ENCODE measurements around the gene GPR161. TPM values are rescaled to one million over a fixed set of nuclear protein-coding genes. Genes with fewer than 3 reads are reported as not detected.

The GPR161 gene
- total RNA-seq, 1 donor, result 0.10 TPM

DNA sequence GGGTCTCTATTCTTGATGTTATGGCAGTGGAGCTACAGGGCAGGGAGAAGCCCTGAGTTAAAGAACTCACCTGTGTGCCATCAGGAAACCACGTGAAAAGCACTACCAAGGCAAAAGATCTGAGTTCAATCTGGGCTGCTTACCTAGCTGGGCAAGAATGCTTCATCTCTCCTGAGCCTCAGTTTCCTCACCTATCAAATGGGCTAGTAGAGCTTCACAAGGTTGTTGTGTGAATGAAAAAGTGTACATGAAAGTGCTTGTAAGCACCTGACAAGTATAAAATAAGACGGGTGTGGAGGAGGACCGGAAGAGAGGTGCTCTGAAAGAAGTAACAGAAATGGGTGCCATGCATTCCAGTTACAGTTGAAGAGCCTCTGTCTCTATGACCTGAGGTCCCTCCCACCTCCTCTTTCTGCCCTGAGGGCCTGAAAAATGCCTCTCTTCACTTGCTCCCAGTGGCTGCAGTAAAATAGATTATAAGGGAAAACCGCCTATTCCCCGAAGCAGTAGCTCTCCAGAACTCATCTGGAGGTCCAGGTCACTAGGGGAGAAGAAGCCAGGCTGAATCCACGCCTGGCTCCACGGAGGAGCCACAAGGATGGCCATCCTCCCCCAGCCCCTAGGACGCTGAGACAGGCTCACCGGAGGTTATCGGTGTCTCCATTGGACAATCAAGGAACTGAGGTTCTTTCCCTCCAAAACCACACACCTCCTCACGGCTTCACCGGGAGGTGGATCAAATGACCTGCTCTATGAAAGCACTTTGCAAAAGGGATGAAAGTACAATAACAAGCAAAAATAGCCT is 1.4 kb downstream of the GPR161 start:
- H3K9me3 ChIP-seq (ENCODE audit: low read depth, low read length), result no peaks in the 10 kb centered on the region
- H3K4me1 ChIP-seq (ENCODE audit: insufficient read depth, low read length), result peaks cover 17% of the 10 kb centered on the region
- no peak overlapping the region for H3K4me3 ChIP-seq (ENCODE audit: low read length)
- peaks cover 44% of the 10 kb centered on the region for H3K27me3 ChIP-seq (ENCODE audit: insufficient read depth, low read length)

DNA sequence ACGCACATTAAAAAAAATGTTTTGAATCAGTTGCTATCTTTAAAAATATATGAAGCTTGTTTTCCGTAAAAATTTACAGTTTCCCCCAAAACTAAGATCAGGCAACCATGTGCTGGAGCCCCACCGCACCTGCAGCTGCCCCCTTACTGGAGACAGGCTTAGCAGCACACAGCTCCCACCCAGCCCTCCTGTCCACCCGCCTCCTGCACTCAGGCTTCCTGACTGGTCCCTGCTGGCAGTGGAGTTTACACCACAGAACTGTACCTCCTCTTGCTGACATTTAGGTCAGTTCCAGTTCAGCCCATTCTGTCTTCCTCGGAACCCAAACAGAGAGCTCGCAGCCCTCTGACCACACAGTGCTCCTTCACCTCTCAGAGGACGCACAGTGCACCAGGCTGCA is 2.1 kb downstream of the GPR161 start:
- H3K27me3 ChIP-seq (ENCODE audit: insufficient read depth, low read length), result peaks cover 44% of the 10 kb centered on the region
- peaks cover 17% of the 10 kb centered on the region for H3K4me1 ChIP-seq (ENCODE audit: insufficient read depth, low read length)
- no peaks in the 10 kb centered on the region for H3K9me3 ChIP-seq (ENCODE audit: low read depth, low read length)
- no peak overlapping the region for H3K4me3 ChIP-seq (ENCODE audit: low read length)

DNA sequence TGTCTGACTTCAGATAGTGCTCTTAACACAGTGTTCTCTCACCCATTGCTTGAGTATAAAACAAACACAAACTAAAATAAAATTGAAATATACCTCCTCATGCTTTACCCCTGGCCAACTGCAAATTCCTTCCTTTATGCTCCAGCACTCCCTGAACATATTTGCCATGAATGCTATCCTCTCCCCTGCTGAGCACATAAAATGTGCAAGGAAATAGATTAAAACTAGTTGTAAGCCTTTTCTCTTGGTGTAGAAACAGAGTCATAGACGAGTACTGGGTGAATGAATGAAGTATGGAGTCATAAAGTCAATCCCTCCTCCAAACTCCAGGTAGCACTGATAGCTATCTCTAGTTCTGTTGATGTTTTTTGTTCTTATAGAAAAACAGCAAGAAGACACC is 2.6 kb downstream of the GPR161 start:
- Histone ChIP-seq H3K4me3 (ENCODE audit: low read length) (no peak overlapping the region), H3K4me1 (ENCODE audit: insufficient read depth, low read length) (peaks cover 17% of the 10 kb centered on the region), H3K9me3 (ENCODE audit: low read depth, low read length) (no peaks in the 10 kb centered on the region), H3K27me3 (ENCODE audit: insufficient read depth, low read length) (peaks cover 44% of the 10 kb centered on the region)

DNA sequence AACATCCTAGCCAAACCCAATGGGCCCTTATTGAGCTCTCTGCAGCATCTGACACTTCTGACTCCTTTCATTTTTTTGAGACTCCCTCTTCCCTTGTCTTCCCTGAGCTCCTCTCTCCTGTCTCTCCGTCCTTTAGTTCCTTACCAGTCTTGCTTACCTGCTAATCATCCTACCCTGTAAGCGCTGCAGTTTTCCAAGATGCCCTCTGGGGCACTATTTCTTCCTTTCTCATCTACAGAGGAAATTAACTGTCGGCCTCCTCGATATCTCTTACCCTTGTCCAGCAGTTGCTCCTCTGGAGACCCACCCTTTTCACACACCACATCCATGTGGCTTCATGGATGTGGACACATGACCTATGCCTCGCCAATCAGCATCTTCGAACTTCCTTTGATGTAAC is 6.8 kb downstream of the GPR161 start:
- H3K4me3 ChIP-seq (ENCODE audit: low read length), result no peak overlapping the region
- H3K4me1 ChIP-seq (ENCODE audit: insufficient read depth, low read length), result no peaks in the 10 kb centered on the region
- peaks cover 22% of the 10 kb centered on the region for H3K27me3 ChIP-seq (ENCODE audit: insufficient read depth, low read length)
- no peaks in the 10 kb centered on the region for H3K9me3 ChIP-seq (ENCODE audit: low read depth, low read length)

DNA sequence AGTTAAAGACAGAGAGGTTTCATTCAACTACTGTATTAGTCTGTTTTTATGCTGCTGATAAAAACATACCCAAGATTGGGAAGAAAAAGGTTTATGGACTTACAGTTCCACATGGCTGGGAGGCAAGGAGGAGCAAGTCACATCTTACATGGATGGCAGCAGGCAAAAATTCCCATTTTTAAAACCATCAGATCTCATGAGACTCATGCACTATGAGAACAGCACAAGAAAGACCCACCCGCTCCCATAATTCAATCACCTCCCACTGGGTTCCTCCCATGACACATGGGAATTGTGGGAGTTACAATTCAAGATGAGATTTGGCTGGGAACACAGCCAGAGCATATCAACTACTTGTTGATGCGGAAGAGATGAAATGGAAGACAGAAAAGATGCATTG is 9.2 kb downstream of the GPR161 start:
- no peak overlapping the region for H3K4me3 ChIP-seq (ENCODE audit: low read length)
- no peaks in the 10 kb centered on the region for H3K27me3 ChIP-seq (ENCODE audit: insufficient read depth, low read length)
- no peaks in the 10 kb centered on the region for H3K9me3 ChIP-seq (ENCODE audit: low read depth, low read length)
- H3K4me1 ChIP-seq (ENCODE audit: insufficient read depth, low read length), result no peaks in the 10 kb centered on the region

DNA sequence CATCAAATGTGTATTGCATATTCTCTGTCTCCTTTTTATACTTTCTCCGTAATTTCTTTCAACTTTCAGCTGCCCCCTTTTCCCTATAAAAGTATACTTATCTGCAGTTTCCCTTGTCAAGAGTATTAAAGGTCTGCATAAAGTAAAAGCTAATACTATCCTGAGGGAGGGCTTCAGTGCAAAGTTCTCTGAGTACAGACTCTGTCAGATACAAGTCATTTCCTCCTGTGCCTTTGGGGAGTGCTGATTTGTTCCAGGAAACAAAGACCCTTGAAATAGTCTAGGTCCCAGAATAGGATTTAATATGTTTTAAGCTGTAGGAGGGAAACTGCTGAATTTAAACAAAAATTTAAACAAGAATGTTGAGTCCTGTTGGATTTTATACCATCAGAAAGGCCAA is 11.7 kb downstream of the GPR161 start:
- Histone ChIP-seq H3K27me3 (ENCODE audit: insufficient read depth, low read length) (no peaks in the 10 kb centered on the region), H3K9me3 (ENCODE audit: low read depth, low read length) (no peaks in the 10 kb centered on the region)

DNA sequence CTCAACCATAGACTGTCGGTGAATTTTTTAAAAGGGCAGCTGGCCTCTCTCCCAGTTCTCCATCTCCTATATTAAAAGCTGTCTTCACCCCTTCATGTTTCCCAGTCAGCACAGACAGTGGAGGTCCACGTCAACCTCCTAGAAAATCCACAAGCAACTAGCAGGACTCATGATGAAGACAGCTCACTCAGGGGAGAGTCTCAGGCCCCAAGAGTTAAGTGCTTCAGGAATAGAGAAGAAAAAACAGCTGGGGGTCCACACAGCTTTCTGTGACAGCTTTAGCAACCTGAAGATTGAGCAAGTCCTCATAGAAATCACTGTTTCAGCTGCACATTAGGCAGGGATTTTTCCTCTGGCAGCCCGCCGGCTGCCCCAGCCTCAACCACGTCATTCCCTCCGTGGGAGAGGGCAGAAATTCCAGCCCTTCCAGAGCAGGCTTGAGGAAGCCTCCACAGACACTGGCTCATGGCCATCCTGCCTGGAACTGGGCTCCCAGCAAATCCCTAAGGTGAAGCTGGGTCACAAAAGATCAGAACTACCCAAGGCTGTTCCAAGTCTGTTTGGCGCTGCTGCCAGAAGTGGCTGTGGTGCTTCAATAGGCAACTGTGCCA is 15.2 kb downstream of the GPR161 start:
- H3K4me1 ChIP-seq (ENCODE audit: insufficient read depth, low read length), result no peaks in the 10 kb centered on the region
- no peak overlapping the region for H3K4me3 ChIP-seq (ENCODE audit: low read length)
- H3K27me3 ChIP-seq (ENCODE audit: insufficient read depth, low read length), result no peaks in the 10 kb centered on the region
- no peaks in the 10 kb centered on the region for H3K9me3 ChIP-seq (ENCODE audit: low read depth, low read length)

More for the DNA sequence above, 11.7 kb downstream of the GPR161 start:
- Histone ChIP-seq H3K4me3 (ENCODE audit: low read length) (no peak overlapping the region), H3K4me1 (ENCODE audit: insufficient read depth, low read length) (no peaks in the 10 kb centered on the region)

DNA sequence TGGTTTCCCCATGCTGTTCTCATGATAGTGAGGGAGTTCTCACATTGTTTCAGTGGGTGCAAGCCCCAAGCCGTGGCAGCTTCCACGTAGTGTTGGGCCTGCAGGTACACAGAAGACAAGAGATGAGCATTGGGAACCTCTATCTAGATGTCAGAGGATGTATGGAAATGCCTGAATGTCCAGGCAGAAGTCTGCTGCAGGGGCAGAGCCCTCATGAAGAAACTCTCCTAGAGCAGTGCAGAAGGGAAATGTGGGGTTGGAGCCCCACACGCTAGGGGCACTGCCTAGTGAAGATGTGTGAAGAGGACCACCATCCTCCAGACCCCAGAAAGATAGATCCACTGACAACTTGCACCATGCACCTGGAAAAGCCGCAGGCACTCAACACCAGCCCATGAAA is 17.0 kb downstream of the GPR161 start:
- no peaks in the 10 kb centered on the region for H3K4me1 ChIP-seq (ENCODE audit: insufficient read depth, low read length)
- no peaks in the 10 kb centered on the region for H3K27me3 ChIP-seq (ENCODE audit: insufficient read depth, low read length)

DNA sequence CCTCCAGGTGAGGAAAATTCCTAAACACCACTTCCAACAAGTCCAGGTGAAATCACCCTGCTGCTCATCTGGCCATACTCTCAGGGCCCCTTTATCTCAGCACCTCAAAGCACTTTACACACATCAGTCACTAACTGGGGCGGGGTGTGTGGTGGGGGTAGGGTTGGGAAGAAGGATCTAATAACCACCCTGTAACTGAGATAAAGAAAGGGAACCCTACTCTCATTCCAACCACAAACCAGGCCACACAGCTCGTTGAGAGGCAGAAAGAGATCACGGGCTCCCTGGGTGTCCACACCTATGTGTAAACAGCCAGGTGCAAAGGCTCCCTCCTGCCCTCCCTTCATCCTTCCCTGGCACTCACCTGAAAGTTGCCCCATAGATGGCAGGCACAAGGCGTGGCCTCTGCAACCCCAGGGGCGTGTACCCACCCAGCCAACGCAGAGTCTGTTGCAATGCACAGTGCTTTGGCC is 20.4 kb downstream of the GPR161 start:
- no peaks in the 10 kb centered on the region for H3K27me3 ChIP-seq (ENCODE audit: insufficient read depth, low read length)

More for the DNA sequence above, 17.0 kb downstream of the GPR161 start:
- Histone ChIP-seq H3K4me3 (ENCODE audit: low read length) (no peak overlapping the region), H3K9me3 (ENCODE audit: low read depth, low read length) (no peaks in the 10 kb centered on the region)

DNA sequence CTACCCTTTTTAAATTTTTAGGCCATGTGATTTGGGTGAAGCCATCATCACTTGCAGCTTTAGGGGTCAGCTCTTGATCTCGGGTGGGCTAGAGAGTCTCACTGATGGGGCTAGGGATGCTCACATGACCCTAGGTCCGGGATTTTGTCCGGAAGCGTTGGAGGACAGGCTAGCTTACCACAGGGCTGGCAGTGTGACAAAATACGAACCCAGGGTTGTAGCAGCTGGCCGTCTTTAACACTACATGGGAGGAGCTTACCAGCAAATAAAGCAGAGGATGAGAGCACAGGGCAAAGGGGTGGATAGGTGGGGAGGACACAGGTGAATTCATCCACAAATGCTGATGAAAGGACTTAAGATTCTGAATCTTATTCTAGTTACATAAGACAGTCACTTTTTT is 21.9 kb downstream of the GPR161 start:
- Histone ChIP-seq H3K9me3 (ENCODE audit: low read depth, low read length) (no peaks in the 10 kb centered on the region), H3K4me1 (ENCODE audit: insufficient read depth, low read length) (no peaks in the 10 kb centered on the region), H3K27me3 (ENCODE audit: insufficient read depth, low read length) (no peaks in the 10 kb centered on the region), H3K4me3 (ENCODE audit: low read length) (no peak overlapping the region)

More for the DNA sequence above, 20.4 kb downstream of the GPR161 start:
- no peaks in the 10 kb centered on the region for H3K4me1 ChIP-seq (ENCODE audit: insufficient read depth, low read length)
- no peak overlapping the region for H3K4me3 ChIP-seq (ENCODE audit: low read length)
- H3K9me3 ChIP-seq (ENCODE audit: low read depth, low read length), result no peaks in the 10 kb centered on the region

DNA sequence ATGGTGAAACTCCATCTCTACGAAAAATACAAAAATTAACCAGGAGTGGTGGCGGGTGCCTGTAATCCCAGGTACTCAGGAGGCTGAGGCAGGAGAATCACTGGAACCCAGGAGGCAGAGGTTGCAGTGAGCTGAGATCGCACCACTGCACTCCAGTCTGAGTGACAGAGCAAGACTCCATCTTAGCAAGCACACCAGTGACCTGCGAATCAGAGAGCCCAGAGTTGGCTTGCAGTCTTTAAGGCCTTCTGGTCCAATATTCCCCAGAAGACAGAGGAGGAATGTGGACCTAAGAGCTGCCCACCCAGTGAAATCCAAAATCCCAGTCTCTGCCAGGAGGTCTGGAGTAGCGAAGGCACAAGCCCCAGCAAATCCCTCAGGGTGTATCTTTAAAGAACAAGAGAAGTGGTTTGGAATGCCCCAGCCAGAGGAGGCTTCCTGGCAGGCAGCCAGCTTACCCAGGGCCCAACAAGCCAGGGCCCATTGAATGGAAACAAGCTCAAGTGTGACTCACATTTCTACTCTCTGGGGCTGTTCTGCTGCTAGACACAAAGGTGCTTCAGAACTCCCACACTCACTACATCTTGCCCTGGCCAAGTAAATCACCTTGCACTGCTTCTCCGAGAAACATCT is 23.9 kb downstream of the GPR161 start:
- H3K27me3 ChIP-seq (ENCODE audit: insufficient read depth, low read length), result no peaks in the 10 kb centered on the region
- H3K9me3 ChIP-seq (ENCODE audit: low read depth, low read length), result no peaks in the 10 kb centered on the region
- no peaks in the 10 kb centered on the region for H3K4me1 ChIP-seq (ENCODE audit: insufficient read depth, low read length)
- H3K4me3 ChIP-seq (ENCODE audit: low read length), result no peak overlapping the region

DNA sequence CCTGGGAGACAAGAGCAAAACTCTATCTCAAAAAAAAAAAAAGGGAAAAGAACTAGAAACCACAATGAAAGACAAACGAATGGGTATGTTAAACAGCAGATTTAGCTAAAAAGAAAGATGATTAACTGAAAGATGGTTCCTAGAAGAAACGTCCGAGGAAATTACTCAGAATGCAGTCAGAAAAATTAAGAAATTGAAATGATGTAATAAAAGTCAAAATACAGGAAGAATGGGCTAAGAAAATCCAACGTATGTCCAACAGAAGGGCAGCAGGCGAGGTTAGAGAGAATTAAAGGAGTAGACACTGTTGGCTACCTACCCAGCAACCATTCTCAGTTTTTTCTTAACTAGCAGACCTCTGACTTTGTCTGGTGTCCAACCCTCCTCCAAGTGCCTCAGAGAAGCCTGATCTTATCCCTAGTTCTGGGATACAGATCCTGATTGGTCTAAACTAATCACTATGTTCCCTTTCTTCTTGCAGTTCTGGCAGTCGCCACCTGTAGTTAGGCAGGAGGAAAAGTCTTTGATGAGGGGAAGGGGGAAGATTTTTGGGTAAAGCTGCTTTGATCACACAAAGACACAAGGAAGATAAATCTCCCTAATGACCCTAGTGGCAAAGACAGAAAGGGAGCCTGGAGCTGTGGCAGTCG is 25.7 kb downstream of the GPR161 start:
- Histone ChIP-seq H3K4me1 (ENCODE audit: insufficient read depth, low read length) (no peaks in the 10 kb centered on the region), H3K9me3 (ENCODE audit: low read depth, low read length) (no peaks in the 10 kb centered on the region), H3K4me3 (ENCODE audit: low read length) (no peak overlapping the region), H3K27me3 (ENCODE audit: insufficient read depth, low read length) (no peaks in the 10 kb centered on the region)

DNA sequence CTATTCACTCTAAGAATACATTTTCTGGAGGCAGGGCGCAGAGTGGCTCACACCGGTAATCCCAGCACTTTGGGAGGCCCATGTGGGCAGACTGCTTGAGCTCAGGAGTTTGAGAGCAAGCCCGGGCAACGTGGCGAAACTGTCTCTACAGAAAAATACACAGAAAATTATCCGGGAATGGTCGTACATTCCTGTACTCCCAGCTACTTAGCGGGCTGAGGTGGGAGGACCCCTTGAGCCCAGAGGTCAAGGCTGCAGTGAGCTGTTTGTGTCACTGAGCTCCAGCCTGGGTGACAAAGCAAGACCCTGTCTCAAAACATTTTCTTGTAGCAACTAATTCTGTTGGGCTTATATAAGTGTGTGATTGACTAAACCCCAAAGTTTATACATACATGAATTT is 30.5 kb downstream of the GPR161 start:
- Histone ChIP-seq H3K4me1 (ENCODE audit: insufficient read depth, low read length) (no peaks in the 10 kb centered on the region), H3K9me3 (ENCODE audit: low read depth, low read length) (no peaks in the 10 kb centered on the region), H3K4me3 (ENCODE audit: low read length) (no peak overlapping the region), H3K27me3 (ENCODE audit: insufficient read depth, low read length) (no peaks in the 10 kb centered on the region)

DNA sequence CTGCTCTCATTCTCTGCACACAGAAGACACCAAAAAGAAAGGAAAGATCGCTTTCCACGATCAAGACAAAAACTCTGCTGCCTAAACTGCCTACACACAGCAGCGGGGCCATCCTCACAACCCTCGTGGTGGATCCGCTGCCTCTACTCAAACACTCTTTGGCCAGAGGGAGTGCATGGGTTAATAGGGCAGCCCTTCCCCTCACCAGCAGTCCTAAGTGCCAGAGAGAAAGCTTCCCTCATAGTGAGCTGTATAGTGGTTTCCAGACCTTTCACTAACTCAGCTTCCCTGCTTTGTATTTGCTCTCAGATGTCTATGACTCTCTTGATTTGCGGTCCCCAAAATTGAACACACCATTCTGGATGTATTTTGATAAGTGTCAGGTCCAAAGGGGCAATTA is 30.9 kb downstream of the GPR161 start:
- Histone ChIP-seq H3K9me3 (ENCODE audit: low read depth, low read length) (no peaks in the 10 kb centered on the region), H3K4me1 (ENCODE audit: insufficient read depth, low read length) (no peaks in the 10 kb centered on the region), H3K4me3 (ENCODE audit: low read length) (no peak overlapping the region), H3K27me3 (ENCODE audit: insufficient read depth, low read length) (no peaks in the 10 kb centered on the region)

DNA sequence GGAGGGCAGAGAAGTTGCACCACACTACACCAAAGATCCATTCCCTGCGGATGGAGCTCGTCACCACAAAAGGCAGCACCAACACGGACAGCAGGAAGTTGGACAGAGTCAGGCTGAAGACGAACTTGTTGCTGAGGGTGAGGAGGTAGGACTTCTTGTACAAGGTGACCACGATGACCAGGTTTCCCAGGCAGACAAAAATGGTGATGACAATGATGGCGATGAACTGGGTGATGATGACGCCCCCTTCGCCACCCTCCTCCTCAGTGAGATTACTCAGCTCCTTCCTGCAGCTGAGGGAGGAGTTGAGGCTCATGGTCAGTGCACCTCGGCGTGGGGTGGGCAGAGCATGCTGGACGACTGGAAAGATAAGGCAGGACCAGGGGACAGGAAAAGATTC is 32.2 kb downstream of the GPR161 start:
- Histone ChIP-seq H3K4me3 (ENCODE audit: low read length) (no peak overlapping the region), H3K4me1 (ENCODE audit: insufficient read depth, low read length) (no peaks in the 10 kb centered on the region), H3K9me3 (ENCODE audit: low read depth, low read length) (no peaks in the 10 kb centered on the region), H3K27me3 (ENCODE audit: insufficient read depth, low read length) (no peaks in the 10 kb centered on the region)

Data from mononuclear cell (primary cell).